Astrocyte of the hippocampus (primary cell): ENCODE results near the gene RYR2.

Source experiments
- DNase-seq: peaks from one replicate; pipeline ENCODE4 v3.0.0; 2011; ENCODE audit warnings: low read depth, low spot score

RYR2 gene

GRCh38 chr1:237664348-237664747 is 622.4 kb downstream of the RYR2 start:
- no peak for DNase-seq

- no peak for DNase-seq
Observed at GRCh38 chr1:237670302-237670701, 628.3 kb downstream of the RYR2 start.

DNA sequence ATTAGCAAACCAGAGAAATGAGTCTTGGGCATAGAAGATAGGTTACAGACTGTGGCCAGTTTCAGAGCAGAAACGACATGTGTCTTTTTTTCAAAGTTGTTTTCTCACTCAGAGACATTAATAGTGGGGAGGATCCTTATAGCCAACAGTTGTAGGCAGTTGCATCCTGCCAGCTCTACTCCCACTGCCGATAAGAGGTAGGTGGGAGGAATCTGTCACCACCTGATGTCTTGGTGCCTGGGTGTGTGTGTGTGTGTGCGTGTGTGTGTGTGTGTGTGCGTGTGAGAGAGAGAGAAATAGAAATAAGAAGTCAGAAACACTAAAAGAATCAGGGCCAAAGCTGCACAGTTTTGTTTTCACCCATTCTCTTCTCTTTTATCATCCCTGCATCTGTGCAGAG is 629.3 kb downstream of the RYR2 start:
- no peak for DNase-seq

GRCh38 chr1:237671935-237672334 is 630.0 kb downstream of the RYR2 start:
- no peak for DNase-seq

DNA sequence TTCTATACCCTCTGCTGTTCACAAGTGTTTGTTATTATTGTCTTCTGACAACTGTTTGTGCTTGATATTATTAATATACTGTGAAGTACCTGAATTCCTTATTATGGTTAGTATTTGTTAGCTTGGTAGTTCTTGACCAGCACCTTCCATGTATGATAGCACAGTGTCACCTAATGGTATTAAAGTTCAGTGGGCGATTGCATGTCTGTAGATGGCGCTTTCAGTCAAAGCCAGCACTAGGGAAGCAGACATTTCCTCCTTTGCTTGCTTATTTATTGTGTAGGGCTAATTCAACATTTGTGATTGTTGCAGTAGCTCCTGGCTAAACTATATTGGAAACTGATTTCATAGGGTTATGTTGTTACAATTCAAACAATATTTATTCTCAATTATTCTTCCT is 630.8 kb downstream of the RYR2 start:
- DNase-seq = no peak

GRCh38 chr1:237673631-237674030 is 631.6 kb downstream of the RYR2 start:
- no peak for DNase-seq

DNA sequence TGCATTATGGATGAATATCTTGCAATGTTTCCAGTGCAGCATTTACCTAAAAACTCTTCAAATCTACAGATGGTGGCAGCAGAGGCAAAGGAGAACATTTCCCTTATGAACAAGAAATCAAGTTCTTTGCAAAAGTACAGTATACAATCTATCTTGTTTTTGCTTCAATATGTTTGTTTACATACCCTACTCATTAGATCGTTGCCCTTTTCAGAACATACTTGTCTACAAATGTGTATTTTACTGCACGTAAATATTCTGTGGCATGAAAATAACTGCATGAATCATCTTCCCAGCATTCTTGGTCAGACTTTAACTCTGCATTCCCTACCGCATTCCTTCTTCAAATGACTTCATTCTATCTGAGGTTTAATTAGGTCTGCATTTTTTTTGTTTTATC is 636.0 kb downstream of the RYR2 start:
- peak; percentile 65 for DNase-seq

DNA sequence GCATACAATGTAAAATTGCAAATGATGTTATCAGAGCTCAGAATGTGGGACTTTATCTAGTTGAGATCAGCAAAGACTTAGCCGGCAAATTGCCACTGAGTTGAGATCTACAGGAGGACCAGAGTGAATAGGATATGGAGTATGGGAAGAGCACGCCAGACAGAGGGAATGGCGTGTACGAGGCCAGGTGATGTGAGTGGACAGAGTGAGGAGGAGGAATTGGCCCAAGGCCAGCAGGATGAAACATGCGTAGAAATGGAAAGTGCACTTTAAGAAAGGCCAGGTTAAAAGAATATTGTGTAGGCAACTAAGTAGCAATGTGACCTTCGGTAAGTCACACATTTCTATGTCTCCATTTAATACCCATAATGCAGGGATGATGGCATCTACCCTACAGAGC is 637.7 kb downstream of the RYR2 start:
- DNase-seq = no peak

- no peak for DNase-seq
Observed at GRCh38 chr1:237681210-237681609, 639.2 kb downstream of the RYR2 start.

DNA sequence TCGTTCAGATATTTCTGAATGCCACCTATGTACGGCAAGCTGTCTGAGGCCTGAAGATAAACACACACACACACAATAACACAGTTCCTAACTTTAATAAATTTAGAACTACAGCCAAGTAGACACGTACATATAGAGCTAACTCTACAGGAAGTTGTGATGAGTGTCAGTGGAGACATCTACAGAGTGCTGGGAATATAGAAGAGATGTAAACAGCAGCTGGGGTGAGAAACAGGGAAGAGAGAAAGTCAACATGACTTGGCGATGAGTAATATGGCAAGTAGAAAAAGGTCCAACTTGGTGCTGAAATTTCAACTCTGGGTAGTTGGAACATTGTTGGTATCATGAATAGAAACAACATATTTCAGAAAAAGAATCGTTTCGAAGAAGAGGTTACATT is 642.3 kb downstream of the RYR2 start:
- DNase-seq = no peak

GRCh38 chr1:237685551-237685950 is 643.6 kb downstream of the RYR2 start:
- no peak for DNase-seq

GRCh38 chr1:237687804-237688203 is 645.8 kb downstream of the RYR2 start:
- DNase-seq = no peak

DNA sequence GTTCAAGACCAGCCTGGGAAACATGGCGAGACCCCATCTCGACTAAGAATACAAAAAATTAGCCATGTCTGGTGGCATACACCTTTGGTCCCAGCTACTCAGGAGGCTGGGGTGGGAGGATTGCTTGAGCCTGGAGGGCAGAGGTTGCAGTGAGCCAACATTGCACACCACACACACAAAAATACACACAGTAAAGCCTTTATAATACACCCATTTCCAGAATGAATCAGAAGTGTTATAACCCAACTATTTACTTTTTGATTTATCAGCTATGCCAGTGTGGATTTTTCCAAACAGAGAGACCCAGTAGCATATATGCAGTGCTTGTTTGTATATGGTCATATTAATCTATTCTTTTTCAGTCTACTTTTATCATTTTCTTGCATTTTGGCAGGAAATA is 648.7 kb downstream of the RYR2 start:
- DNase-seq = no peak

GRCh38 chr1:237692255-237692654 is 650.3 kb downstream of the RYR2 start:
- DNase-seq = no peak

GRCh38 chr1:237695878-237696277 is 653.9 kb downstream of the RYR2 start:
- DNase-seq = no peak

DNA sequence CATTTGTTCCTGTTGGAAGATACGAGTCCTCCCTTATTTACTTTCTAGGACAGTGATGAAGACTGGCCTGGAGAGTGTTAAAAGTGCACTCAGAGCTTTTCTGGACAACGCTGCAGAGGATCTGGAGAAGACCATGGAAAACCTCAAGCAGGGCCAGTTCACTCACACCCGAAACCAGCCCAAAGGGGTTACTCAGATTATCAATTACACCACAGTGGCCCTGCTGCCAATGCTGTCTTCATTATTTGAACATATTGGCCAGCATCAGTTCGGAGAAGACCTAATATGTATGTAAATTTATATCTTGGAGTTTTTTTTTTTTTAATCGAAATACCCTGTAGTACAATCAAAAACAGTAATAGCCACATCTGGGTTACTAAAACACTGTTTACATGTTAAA is 658.2 kb downstream of the RYR2 start:
- DNase-seq = no peak

DNA sequence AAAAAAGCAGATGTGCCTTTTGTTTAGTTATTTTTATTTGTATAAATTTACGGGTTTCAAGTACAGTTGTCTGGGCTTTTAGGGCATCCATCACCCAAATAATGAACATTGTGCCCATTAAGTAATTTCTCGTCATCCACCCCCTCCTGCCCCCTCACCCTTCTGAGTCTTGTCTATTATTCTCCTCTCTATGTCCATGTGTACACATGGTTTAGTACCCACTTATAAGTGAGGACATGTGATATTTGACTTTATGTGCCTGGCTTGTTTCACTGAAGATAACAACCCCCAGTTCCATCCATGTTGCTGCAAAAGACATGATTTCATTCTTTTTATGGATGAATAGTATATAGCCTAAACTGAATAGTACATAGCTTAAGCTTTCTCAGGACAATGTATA is 659.5 kb downstream of the RYR2 start:
- DNase-seq = no peak

GRCh38 chr1:237702161-237702560 is 660.2 kb downstream of the RYR2 start:
- no peak for DNase-seq

DNA sequence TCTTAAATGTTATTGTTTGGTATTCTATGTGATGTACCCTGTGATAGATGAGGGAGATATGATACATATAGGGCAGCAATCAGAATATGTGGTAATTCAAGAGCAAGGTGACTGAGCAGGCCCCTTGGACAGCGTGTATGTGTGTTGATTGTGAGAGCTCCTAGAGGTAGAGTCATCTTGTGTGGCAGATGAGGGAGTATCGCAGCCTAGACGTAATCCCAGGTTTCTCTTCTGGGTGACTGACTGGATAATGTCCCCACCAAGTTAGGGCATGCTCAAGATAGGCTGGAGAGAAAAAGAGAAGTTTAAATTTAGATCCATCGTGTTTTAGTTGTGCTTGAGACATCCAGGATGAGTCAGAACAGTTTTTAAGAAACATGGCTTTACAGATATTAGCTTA is 663.5 kb downstream of the RYR2 start:
- no peak for DNase-seq

GRCh38 chr1:237709355-237709754 is 667.4 kb downstream of the RYR2 start:
- no peak for DNase-seq

GRCh38 chr1:237711281-237711680 is 669.3 kb downstream of the RYR2 start:
- no peak for DNase-seq

GRCh38 chr1:237712082-237712481 is 670.1 kb downstream of the RYR2 start:
- DNase-seq = no peak

DNA sequence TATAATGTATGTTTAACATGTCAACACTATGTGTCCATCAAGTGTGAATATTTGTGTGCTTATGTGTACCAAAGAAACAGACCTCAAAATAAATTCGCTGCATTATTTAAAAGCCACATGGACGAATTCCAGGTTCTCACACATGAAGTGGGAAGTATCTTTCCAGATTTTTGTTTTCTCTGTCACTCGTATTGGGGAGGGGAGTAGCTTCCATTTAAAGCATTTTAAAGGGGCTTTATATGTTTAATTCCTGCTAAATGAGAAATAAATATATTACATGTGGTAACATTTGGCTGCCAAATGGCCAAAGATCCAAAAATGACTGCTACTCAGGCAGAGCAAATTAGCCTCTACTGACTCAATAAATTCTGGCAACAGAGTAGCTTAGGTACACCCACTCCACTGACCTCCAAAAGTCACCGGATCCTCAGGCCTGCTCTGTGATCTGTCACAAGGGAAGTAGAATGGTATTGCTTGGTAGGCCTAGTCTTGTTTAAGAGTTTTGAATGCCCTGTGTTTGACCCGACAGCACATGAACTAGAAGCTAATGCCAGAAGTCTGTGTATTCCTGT is 670.7 kb downstream of the RYR2 start:
- no peak for DNase-seq

GRCh38 chr1:237713916-237714315 is 671.9 kb downstream of the RYR2 start:
- DNase-seq = no peak
